GM20000 (cell line): Measurements from ENCODE around the gene ARHGAP24.

ENCODE experiments used
- DNase-seq: peaks from one replicate; pipeline ENCODE4 v3.0.0; 2012; ENCODE audit warnings: low spot score
- TF ChIP-seq, protein P1 (sequence below): IDR thresholded peaks from 2 replicates; pipeline ENCODE4 v1.5.1; 2012; ENCODE audit warnings: mild to moderate bottlenecking, control low read depth; ENCODE audit errors: extremely low read depth, missing control alignments

Gene ARHGAP24

DNA sequence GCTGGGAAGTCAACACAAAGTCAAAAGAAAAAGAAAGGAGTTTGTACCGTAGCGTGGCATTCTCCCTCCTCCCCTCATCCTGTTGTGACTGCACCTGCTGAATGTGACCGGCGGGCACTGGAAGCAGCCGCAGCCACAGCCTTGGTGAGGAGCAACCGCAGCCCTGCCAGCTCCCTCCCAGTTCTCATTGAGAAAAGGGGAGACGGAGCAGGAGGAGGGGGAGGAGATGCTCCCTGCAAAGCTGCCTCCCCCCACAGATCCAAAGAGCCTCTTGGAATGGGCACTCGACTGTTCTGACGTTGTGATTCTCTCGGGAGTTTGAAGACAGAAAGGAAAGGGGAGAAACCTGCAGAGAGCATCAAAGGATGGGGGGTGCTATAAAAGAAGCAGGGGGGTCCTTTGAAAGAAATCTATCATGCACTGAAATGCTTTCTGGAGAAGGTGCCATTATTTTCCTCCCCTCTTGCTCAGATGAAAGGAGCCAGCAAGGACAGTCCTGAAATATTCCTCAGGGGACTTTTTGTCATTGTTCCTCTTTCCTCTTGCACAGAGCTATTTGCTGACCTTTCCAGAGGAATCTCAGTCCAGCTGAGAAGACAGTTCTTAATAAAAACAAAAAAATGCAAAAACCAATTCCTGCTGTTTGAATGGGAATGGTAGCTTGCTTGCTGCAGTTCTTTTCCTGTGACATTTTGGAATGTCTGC is 455.2 kb downstream of the ARHGAP24 start:
- DNase-seq = no peak
- TF ChIP-seq, protein P1, sequence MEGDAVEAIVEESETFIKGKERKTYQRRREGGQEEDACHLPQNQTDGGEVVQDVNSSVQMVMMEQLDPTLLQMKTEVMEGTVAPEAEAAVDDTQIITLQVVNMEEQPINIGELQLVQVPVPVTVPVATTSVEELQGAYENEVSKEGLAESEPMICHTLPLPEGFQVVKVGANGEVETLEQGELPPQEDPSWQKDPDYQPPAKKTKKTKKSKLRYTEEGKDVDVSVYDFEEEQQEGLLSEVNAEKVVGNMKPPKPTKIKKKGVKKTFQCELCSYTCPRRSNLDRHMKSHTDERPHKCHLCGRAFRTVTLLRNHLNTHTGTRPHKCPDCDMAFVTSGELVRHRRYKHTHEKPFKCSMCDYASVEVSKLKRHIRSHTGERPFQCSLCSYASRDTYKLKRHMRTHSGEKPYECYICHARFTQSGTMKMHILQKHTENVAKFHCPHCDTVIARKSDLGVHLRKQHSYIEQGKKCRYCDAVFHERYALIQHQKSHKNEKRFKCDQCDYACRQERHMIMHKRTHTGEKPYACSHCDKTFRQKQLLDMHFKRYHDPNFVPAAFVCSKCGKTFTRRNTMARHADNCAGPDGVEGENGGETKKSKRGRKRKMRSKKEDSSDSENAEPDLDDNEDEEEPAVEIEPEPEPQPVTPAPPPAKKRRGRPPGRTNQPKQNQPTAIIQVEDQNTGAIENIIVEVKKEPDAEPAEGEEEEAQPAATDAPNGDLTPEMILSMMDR = no peak

DNA sequence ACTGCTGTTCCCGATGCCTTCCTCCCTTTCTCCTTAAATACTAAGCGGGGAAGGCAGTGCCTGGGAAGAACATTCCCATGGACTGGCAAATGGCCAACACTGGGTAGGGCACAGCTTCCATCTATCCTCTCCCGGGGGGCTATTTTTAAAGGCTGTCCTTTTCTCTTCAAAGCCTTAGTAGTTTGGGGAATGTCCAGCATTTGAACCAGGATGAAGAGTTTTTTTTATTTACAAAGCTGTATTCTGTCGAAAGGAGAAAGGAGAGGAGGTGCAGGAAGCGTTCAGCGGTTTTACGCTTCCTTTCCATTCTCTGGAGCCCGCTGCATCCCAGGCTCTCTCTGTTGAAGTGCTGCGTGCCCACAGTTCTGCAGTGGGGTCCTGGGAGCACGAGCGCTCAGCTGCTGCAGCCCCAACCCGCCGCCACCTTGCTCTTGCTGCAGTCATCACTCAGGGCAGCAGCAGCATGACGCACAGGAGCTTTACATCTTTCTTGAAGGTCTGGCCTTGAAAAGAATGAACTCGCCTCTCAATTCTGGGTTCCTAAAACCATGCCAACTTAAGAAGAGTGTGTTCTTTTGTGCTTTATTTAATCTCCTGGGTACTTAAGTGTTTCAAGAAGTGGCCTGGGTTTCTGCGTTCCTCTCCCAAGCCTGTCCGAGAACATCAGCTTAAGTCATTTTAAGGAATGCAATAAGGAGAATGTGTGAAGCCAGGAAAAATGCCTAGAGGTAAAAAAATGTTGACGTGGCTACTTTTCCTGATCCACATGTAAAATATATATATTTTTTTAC is 457.7 kb downstream of the ARHGAP24 start:
- TF ChIP-seq, protein P1 = no peak
- no peak for DNase-seq

DNA sequence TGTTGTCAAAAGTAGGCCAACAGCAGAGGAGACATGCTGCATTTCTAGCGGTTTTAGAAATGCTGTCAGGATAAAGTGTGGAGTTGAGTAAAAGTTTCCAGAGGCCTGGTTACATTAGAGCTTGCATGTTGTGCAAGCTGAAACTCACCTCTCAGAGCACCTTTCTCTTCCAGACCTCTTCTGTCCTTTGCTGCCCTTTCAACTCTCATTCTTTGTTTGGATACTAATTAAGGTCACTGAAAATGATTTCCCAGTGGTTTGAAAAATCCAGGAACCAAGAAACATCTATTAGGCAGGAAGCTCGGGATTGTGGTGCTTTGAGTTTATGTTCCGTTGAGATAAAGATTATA is 458.3 kb downstream of the ARHGAP24 start:
- DNase-seq = no peak
- TF ChIP-seq, protein P1 = no peak

DNA sequence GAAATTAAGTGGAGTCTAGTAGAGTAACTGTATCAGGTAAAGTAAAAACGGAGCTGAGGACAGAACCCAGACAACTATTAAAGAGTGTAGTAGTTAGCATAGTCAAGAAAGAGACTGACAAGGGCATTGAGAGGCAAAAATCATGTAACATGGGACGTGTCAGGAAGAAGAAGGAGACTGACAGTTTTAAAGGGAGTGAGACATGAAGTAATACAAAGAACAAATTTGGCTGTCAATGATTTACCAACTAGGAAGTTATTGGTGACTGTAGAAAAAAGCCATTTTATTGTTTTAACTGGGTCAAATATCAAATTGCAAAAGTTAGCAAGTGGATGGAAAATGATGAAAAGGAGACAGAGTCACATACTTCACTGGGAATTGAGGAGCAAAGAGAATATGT is 462.6 kb downstream of the ARHGAP24 start:
- TF ChIP-seq, protein P1 = no peak
- no peak for DNase-seq

DNA sequence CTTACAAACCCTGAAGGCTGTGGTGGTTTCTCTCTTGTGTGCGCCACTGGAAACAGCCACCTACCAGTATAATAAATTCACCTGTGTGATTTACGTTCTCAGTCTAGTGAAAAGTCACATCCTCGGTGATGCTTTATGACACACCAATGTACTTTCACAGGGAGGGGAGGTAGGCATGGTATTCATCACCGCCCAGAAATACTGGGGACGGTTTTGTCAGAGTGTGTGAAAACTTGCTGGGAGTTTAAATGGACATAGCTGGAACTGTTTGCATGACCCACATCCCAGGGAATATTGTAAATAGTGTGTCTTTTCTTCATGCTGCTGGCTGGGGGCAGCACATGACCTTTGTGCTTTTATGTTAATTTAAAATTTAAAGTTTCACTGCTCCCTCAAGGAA is 463.1 kb downstream of the ARHGAP24 start:
- TF ChIP-seq, protein P1 = no peak
- no peak for DNase-seq

DNA sequence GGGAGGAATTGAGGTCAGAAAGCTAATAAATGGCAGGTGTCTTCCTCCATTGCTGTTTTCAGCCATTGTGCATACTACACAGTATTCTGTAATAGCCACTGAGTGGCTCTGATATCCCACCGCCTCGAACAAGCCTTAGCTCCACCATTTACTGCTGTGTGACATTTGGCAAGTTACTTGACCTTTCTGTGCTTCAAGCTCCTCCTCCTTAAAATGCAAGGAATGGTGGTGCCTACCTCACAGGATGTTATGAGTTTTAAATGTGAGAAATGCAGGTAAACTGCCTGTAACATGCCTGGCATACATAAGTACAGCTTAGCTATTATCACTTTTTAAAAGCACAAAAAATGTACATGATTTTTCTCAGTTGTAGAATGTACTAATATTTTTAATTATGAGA is 464.0 kb downstream of the ARHGAP24 start:
- TF ChIP-seq, protein P1 = no peak
- no peak for DNase-seq

DNA sequence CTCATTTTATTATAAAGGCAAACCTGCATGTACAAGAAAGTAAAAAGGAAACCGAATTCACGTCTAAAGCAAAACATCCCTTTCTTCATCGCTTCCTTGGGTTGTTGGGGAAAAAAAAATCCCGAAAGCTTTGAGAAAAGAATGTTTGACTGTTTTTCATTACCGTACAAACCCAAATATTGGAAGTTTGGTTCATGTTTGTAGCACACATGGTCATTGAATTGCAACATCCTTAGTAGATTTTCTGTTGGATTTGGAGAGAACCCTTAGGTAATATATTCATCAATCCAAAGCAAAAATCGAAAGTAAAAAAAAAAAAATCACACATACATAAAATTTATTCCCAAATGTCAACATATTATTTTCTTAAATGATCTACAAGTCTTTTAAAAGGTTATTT is 464.6 kb downstream of the ARHGAP24 start:
- TF ChIP-seq, protein P1 = no peak
- DNase-seq = no peak
